ENCODE data around the gene RABGEF1.
"Not testable (repeated sequence)": the region's sequence is repeated elsewhere in the genome, so short reads cannot be mapped to it uniquely, and the experiment has no call there.

Gene RABGEF1

GRCh38 chr7:66735850-66736249 is 4.7 kb upstream of the RABGEF1 start:
- DNase-seq (ENCODE audit: low spot score) = no peak

GRCh38 chr7:66736892-66737291 is 3.6 kb upstream of the RABGEF1 start:
- DNase-seq (ENCODE audit: low spot score) = no peak

GRCh38 chr7:66737667-66738066 is 2.9 kb upstream of the RABGEF1 start:
- no peak for DNase-seq (ENCODE audit: low spot score)

GRCh38 chr7:66739477-66739876 is 1.1 kb upstream of the RABGEF1 start:
- DNase-seq (ENCODE audit: low spot score) = no peak

- DNase-seq (ENCODE audit: low spot score) = no peak
Observed at GRCh38 chr7:66739953-66740301, 606 bp upstream of the RABGEF1 start.

- peak; percentile 77 for DNase-seq (ENCODE audit: low spot score)
Observed at GRCh38 chr7:66740980-66741709, 612 bp downstream of the RABGEF1 start.

- DNase-seq (ENCODE audit: low spot score) = no peak
Observed at GRCh38 chr7:66741710-66742049, 1.1 kb downstream of the RABGEF1 start.

GRCh38 chr7:66742298-66742697 is 1.8 kb downstream of the RABGEF1 start:
- DNase-seq (ENCODE audit: low spot score) = not testable (repeated sequence)

- DNase-seq (ENCODE audit: low spot score) = no peak
Observed at GRCh38 chr7:66743920-66744319, 3.4 kb downstream of the RABGEF1 start.

GRCh38 chr7:66747385-66747784 is 6.9 kb downstream of the RABGEF1 start:
- DNase-seq (ENCODE audit: low spot score) = no peak

GRCh38 chr7:66747881-66748511 is 7.5 kb downstream of the RABGEF1 start:
- DNase-seq (ENCODE audit: low spot score) = no peak

GRCh38 chr7:66748791-66749190 is 8.3 kb downstream of the RABGEF1 start:
- no peak for DNase-seq (ENCODE audit: low spot score)

- no peak for DNase-seq (ENCODE audit: low spot score)
Observed at GRCh38 chr7:66751945-66752344, 11.4 kb downstream of the RABGEF1 start.

GRCh38 chr7:66754541-66754940 is 14.0 kb downstream of the RABGEF1 start:
- no peak for DNase-seq (ENCODE audit: low spot score)

- DNase-seq (ENCODE audit: low spot score) = not testable (repeated sequence)
Observed at GRCh38 chr7:66755059-66755458, 14.5 kb downstream of the RABGEF1 start.

- not testable (repeated sequence) for DNase-seq (ENCODE audit: low spot score)
Observed at GRCh38 chr7:66756227-66756626, 15.7 kb downstream of the RABGEF1 start.

- no peak for DNase-seq (ENCODE audit: low spot score)
Observed at GRCh38 chr7:66756889-66757288, 16.4 kb downstream of the RABGEF1 start.

GRCh38 chr7:66757939-66758338 is 17.4 kb downstream of the RABGEF1 start:
- DNase-seq (ENCODE audit: low spot score) = no peak

GRCh38 chr7:66758950-66759628 is 18.6 kb downstream of the RABGEF1 start:
- no peak for DNase-seq (ENCODE audit: low spot score)

- not testable (repeated sequence) for DNase-seq (ENCODE audit: low spot score)
Observed at GRCh38 chr7:66763183-66763582, 22.6 kb downstream of the RABGEF1 start.

GRCh38 chr7:66763633-66764355 is 23.3 kb downstream of the RABGEF1 start:
- not testable (repeated sequence) for DNase-seq (ENCODE audit: low spot score)

- not testable (repeated sequence) for DNase-seq (ENCODE audit: low spot score)
Observed at GRCh38 chr7:66764905-66765304, 24.4 kb downstream of the RABGEF1 start.
